MM.1S (cell line): ENCODE measurements around the gene AVP.

Experiments
- DNase-seq: peaks from one replicate; pipeline ENCODE4 v3.0.0-alpha.2; 2015
- H2AFZ ChIP-seq: fragments of 300-600 bp; sonication (generic); 2 replicates; pipeline ENCODE4 v1.6.0; 2016; ENCODE audit warnings: antibody characterized with exemption, low read length
- H3F3A ChIP-seq: fragments of 300-600 bp; sonication (generic); 2 replicates; pipeline ENCODE4 v1.6.1; 2016; ENCODE audit warnings: mild to moderate bottlenecking, antibody characterized with exemption, low read length, moderate library complexity, mixed read lengths; ENCODE audit not compliant: insufficient read depth
- H3K27ac ChIP-seq: fragments of 300-600 bp; sonication (generic); 2 replicates; pipeline ENCODE4 v1.5.1; 2016; ENCODE audit warnings: mild to moderate bottlenecking, low read length
- H3K27me3 ChIP-seq: fragments of 300-600 bp; sonication (generic); replicated peaks from 2 replicates; pipeline ENCODE4 v1.6.0; 2016; ENCODE audit warnings: low read length; ENCODE audit not compliant: insufficient read depth
- H3K36me3 ChIP-seq: fragments of 300-600 bp; sonication (generic); replicated peaks from 2 replicates; pipeline ENCODE4 v1.6.1; 2016; ENCODE audit warnings: mild to moderate bottlenecking, low read length, mixed read lengths; ENCODE audit not compliant: insufficient read depth
- H3K4me1 ChIP-seq: fragments of 300-600 bp; sonication (generic); 2 replicates; pipeline ENCODE4 v1.6.1; 2016; ENCODE audit warnings: low read length, mixed read lengths
- H3K4me2 ChIP-seq: fragments of 300-600 bp; sonication (generic); 2 replicates; pipeline ENCODE4 v1.6.0; 2016; ENCODE audit warnings: low read depth, low read length
- H3K4me3 ChIP-seq: fragments of 300-600 bp; sonication (generic); 2 replicates; pipeline ENCODE4 v1.5.1; 2016; ENCODE audit warnings: low read length, mixed read lengths
- H3K79me2 ChIP-seq: fragments of 300-600 bp; sonication (generic); 2 replicates; pipeline ENCODE4 v1.6.1; 2016; ENCODE audit warnings: mixed run types, low read length, mixed read lengths
- H3K9ac ChIP-seq: fragments of 300-600 bp; sonication (generic); 2 replicates; pipeline ENCODE4 v1.6.1; 2016; ENCODE audit warnings: low read length, mixed read lengths
- H3K9me2 ChIP-seq: fragments of 300-600 bp; sonication (generic); replicated peaks from 2 replicates; pipeline ENCODE4 v1.6.1; 2016; ENCODE audit warnings: mild to moderate bottlenecking, low read length, mixed read lengths; ENCODE audit not compliant: insufficient read depth
- H3K9me3 ChIP-seq: fragments of 300-600 bp; sonication (generic); replicated peaks from 2 replicates; pipeline ENCODE4 v1.6.1; 2016; ENCODE audit warnings: mild to moderate bottlenecking, low read length, mixed read lengths; ENCODE audit not compliant: insufficient read depth
- H4K20me1 ChIP-seq: fragments of 300-600 bp; sonication (generic); 2 replicates; pipeline ENCODE4 v1.6.1; 2016; ENCODE audit warnings: mild to moderate bottlenecking, low read length, moderate library complexity, mixed read lengths; ENCODE audit not compliant: insufficient read depth
- EZH2 ChIP-seq: fragments of 300-600 bp; sonication (generic); optimal IDR thresholded peaks from 2 replicates; pipeline ENCODE3; 2017; ENCODE audit warnings: low read depth, mild to moderate bottlenecking, antibody characterized with exemption, low read length, mixed read lengths
- EZH2phosphoT487 ChIP-seq: fragments of 300-600 bp; sonication (generic); IDR thresholded peaks from 2 replicates; pipeline ENCODE4 v1.6.1; 2018; ENCODE audit warnings: antibody characterized with exemption, low read length
- TF ChIP-seq, protein P1 (sequence below): fragments of 300-600 bp; sonication (generic); IDR thresholded peaks from 2 replicates; pipeline ENCODE4 v1.5.1; 2016; ENCODE audit warnings: antibody characterized with exemption, low read length, mixed read lengths

AVP gene

DNA sequence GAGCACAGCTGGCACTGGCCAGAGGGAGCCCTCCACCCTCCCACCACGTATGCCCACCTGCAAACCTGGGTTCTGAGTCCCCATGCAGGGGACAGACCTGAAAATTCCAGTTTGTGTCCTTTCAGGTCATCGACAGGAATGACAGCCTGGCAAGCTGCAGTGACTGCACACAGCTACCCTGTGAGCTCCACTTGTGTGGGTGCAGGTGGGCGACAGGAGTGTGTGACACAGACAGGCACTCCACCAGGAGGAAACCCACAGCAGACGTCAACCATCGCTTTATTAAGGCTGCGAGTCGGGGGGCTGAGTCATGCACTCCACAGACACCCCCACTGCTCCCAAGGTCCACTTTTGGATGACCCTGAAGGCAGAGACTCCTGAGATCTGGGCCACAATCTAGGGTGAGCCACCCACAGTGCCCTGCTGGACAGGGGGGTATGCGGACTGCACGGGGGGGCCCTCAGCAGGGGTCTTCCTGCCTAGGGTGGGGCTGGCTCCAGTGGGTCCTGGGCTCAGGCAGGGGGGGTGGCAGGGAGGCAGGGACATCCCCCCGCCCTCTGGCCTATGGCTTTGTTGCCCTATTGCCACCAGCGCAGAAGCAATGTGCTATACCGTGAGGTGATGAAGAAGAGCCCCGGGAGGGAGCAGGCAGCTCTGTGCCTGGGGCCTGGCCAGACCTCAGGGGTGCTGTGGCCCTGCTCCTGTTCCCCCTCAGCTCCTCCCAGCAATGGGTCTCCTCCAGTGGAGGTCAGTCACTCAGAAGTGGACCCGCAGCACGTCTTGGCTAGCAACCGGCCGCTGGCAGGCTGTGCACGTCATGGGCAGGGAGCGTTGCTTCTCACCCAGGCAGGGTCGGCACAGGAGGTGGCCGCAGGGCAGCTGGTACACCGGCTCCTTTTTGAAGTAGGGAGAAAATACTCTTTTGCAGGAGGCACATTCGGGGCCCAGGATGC, 25.1 kb upstream of the AVP start:
- Histone ChIP-seq H3K9me3 (no peaks in the 10 kb centered on the region), H3K27me3 (no peaks in the 10 kb centered on the region), H3K36me3 (no peaks in the 10 kb centered on the region), H3K9ac (no peak overlapping the region), H3K4me3 (no peak overlapping the region), H3F3A (no peaks in the 10 kb centered on the region), H3K9me2 (no peaks in the 10 kb centered on the region), H3K4me1 (no peaks in the 10 kb centered on the region), H2AFZ (no peak overlapping the region), H3K4me2 (no peak overlapping the region), H3K27ac (no peak overlapping the region), H4K20me1 (no peaks in the 10 kb centered on the region), H3K79me2 (no peaks in the 10 kb centered on the region)
- TF ChIP-seq, protein P1, sequence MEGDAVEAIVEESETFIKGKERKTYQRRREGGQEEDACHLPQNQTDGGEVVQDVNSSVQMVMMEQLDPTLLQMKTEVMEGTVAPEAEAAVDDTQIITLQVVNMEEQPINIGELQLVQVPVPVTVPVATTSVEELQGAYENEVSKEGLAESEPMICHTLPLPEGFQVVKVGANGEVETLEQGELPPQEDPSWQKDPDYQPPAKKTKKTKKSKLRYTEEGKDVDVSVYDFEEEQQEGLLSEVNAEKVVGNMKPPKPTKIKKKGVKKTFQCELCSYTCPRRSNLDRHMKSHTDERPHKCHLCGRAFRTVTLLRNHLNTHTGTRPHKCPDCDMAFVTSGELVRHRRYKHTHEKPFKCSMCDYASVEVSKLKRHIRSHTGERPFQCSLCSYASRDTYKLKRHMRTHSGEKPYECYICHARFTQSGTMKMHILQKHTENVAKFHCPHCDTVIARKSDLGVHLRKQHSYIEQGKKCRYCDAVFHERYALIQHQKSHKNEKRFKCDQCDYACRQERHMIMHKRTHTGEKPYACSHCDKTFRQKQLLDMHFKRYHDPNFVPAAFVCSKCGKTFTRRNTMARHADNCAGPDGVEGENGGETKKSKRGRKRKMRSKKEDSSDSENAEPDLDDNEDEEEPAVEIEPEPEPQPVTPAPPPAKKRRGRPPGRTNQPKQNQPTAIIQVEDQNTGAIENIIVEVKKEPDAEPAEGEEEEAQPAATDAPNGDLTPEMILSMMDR: no peak
- no peak for TF ChIP-seq EZH2phosphoT487
- TF ChIP-seq EZH2: no peak
- no peak for DNase-seq

DNA sequence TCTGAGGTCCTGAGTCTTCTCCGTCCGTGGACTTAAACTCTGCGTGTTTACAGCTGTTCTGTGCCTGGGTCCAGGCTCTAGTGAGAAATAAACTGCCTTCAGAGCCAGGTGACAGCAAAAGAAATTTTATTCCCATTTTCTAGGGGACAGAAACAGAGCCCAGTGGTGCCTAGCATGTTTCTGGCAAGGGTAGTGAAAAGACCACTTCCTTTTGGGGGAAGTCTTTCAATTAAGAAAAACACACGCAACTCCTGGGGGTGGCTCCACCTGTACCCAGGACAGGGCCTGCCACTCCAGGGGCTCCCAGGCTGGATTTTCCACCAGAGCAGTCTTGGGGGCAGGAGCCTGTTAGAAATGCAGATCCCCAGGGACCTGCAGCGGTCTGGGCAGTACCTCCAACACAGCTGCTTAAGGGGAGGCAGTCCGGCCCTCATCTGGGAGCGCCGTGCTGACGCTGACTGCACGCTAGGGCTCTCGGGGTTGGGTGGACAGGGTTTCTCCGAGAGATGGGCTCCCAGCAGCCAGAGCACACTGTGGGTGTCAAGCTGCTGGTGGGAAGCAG, 23.0 kb upstream of the AVP start:
- Histone ChIP-seq H3K4me2 (no peak overlapping the region), H2AFZ (no peak overlapping the region)

DNA sequence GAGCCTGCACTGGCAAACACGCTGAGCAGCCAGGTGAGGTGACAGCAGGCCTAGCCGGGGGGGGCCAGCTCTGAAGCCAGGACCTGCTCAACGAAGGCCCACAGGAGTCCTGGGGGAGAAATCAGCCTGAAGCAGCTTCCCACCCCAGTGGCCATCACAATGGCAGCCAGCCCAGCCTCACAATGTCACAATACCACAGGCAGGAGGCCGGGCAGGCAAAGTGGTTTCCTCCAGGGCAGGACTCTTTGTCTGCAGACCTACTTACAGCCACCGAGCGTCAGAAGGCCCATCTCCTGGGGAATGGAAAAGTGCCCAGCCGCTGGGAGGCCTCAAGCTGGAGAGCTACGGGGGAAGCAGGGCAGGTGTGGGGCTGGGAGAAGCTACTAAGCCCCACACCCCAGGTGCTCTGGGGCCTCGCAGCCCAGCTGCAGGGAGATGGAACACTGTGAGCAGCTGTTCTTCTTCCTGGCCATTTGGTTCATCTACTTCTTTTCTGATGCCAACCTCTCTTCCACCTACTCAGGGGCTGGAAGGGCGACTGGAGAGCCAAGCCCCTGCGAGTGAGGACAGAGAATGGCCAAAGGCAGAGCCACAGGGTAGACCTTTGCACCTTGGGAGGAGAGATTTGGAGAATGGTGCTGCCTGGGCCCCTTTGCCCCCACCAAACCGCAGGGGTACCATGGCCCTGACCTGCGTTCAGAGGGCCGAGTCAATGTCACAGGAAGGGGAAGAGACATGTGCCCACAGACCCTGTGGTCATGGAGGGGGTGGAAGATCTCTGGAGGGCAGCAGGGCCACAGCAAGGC, 22.3 kb upstream of the AVP start:
- H3K9me2 ChIP-seq: no peaks in the 10 kb centered on the region
- H3K9me3 ChIP-seq: no peaks in the 10 kb centered on the region
- no peaks in the 10 kb centered on the region for H3K27me3 ChIP-seq
- no peak overlapping the region for H3K4me3 ChIP-seq
- H3K79me2 ChIP-seq: no peaks in the 10 kb centered on the region
- no peak overlapping the region for H2AFZ ChIP-seq
- peaks cover 10% of the 10 kb centered on the region for H3K4me1 ChIP-seq
- no peak overlapping the region for H3K4me2 ChIP-seq
- no peaks in the 10 kb centered on the region for H4K20me1 ChIP-seq
- TF ChIP-seq, protein P1: no peak
- TF ChIP-seq EZH2: no peak
- TF ChIP-seq EZH2phosphoT487: no peak
- no peak for DNase-seq
- no peaks in the 10 kb centered on the region for H3K36me3 ChIP-seq
- H3K9ac ChIP-seq: no peak overlapping the region
- H3K27ac ChIP-seq: no peak overlapping the region
- peaks cover 10% of the 10 kb centered on the region for H3F3A ChIP-seq

More for the DNA sequence above, 23.0 kb upstream of the AVP start:
- H3K9me2 ChIP-seq: no peaks in the 10 kb centered on the region
- no peaks in the 10 kb centered on the region for H3K27me3 ChIP-seq
- no peak overlapping the region for H3K27ac ChIP-seq
- H3K79me2 ChIP-seq: no peaks in the 10 kb centered on the region
- H3K9me3 ChIP-seq: no peaks in the 10 kb centered on the region
- no peaks in the 10 kb centered on the region for H4K20me1 ChIP-seq
- no peak overlapping the region for H3K9ac ChIP-seq
- H3F3A ChIP-seq: peaks cover 4% of the 10 kb centered on the region; the same call in 1 of the 2 replicates
- DNase-seq: no peak
- no peak overlapping the region for H3K4me3 ChIP-seq
- peaks cover 6% of the 10 kb centered on the region for H3K4me1 ChIP-seq
- H3K36me3 ChIP-seq: no peaks in the 10 kb centered on the region
- no peak for TF ChIP-seq EZH2
- TF ChIP-seq, protein P1: no peak
- no peak for TF ChIP-seq EZH2phosphoT487
